K562 (cell line): ENCODE data around the gene HNMT. TPM values are rescaled to one million over a fixed set of nuclear protein-coding genes. Genes with fewer than 3 reads are reported as not detected.
A peak's percentile ranks its signal among the peaks of the same experiment; 100 is the strongest.

Experiments
- CBFA2T2 ChIP-seq: fragments of 450-650 bp; conservative IDR thresholded peaks from 2 replicates; pipeline ENCODE4 v1.6.1; 2017; ENCODE audit warnings: mild to moderate bottlenecking
- E2F5 ChIP-seq: sonication (generic); formaldehyde crosslinking; IDR thresholded peaks from 2 replicates; pipeline ENCODE4 v1.8.0; 2022; ENCODE audit warnings: mild to moderate bottlenecking, missing genetic modification reagents
- E4F1 ChIP-seq: fragments of 250-450 bp; sonication (Bioruptor Pico); IDR thresholded peaks from 2 replicates; pipeline ENCODE4 v1.5.0; 2021; ENCODE audit warnings: mild to moderate bottlenecking, borderline replicate concordance
- ELF1 ChIP-seq: fragments of 200-800 bp; sonication (Bioruptor generic); IDR thresholded peaks from 2 replicates; pipeline ENCODE4 v1.6.1; 2016; ENCODE audit warnings: missing genetic modification characterization, missing compliant biosample characterization
- ESRRB ChIP-seq: fragments of 250-450 bp; sonication (Bioruptor Pico); IDR thresholded peaks from 2 replicates; pipeline ENCODE4 v1.5.0; 2020; ENCODE audit warnings: mild to moderate bottlenecking, moderate library complexity, borderline replicate concordance
- ETV6 ChIP-seq, 3 experiments: fragments of 150-350 bp in 1 of 3; sonication (generic) in 1 of 3; formaldehyde crosslinking in 1 of 3; IDR thresholded peaks; 2 replicates each; pipeline versions ENCODE4 v1.6.1 to v1.8.0; 2014 to 2022; ENCODE audit warnings: borderline replicate concordance in 2 of 3, low read depth in 2 of 3, antibody characterized with exemption in 1 of 3, low read length in 1 of 3, mild to moderate bottlenecking in 1 of 3, missing genetic modification reagents in 1 of 3
- FOXJ2 ChIP-seq: fragments of 200-800 bp; sonication (Bioruptor generic); IDR thresholded peaks from 2 replicates; pipeline ENCODE4 v1.6.1; 2016; ENCODE audit warnings: missing genetic modification characterization, missing compliant biosample characterization
- KDM1A ChIP-seq, 2 experiments: fragments of 450-650 bp; IDR thresholded peaks; 2 replicates each; pipeline ENCODE4 v1.6.1; 2016; ENCODE audit warnings: mild to moderate bottlenecking in 2 of 2
- PHF20 ChIP-seq: fragments of 450-650 bp; IDR thresholded peaks from 2 replicates; pipeline ENCODE4 v1.6.1; 2018; ENCODE audit not compliant: partially characterized antibody
- POLR2AphosphoS2 ChIP-seq: IDR thresholded peaks from 2 replicates; pipeline ENCODE4 v1.6.1; 2012; ENCODE audit warnings: low read length, improper control_type of control experiment
- PTBP1 ChIP-seq: fragments of 200-400 bp; formaldehyde crosslinking; IDR thresholded peaks from 2 replicates; pipeline ENCODE4 v1.6.1; 2017; ENCODE audit warnings: low read depth, low read length
- RCOR1 ChIP-seq, 2 experiments: IDR thresholded peaks; 2 replicates each; pipeline ENCODE4 v1.6.1; 2012; ENCODE audit warnings: low read depth in 2 of 2, low read length in 2 of 2, borderline replicate concordance in 1 of 2, improper control_type of control experiment in 1 of 2
- RUNX1 ChIP-seq: sonication (generic); IDR thresholded peaks from 2 replicates; pipeline ENCODE4 v1.6.1; 2016; ENCODE audit warnings: antibody characterized with exemption, low read depth
- TAF7 ChIP-seq: fragments of 450-650 bp; IDR thresholded peaks from 2 replicates; pipeline ENCODE4 v1.6.1; 2016; ENCODE audit warnings: missing genetic modification characterization, missing compliant biosample characterization
- TCF7 ChIP-seq: sonication (generic); IDR thresholded peaks from 2 replicates; pipeline ENCODE4 v1.6.1; 2016; ENCODE audit warnings: antibody characterized with exemption, borderline replicate concordance
- ZC3H11A ChIP-seq: IDR thresholded peaks from 2 replicates; pipeline ENCODE4 v1.6.1; 2012; ENCODE audit warnings: low read depth, low read length, improper control_type of control experiment
- ZEB2 ChIP-seq: fragments of 450-650 bp; IDR thresholded peaks from 2 replicates; pipeline ENCODE4 v1.6.1; 2016
- ZKSCAN1 ChIP-seq: fragments of 150-350 bp; IDR thresholded peaks from 2 replicates; pipeline ENCODE4 v1.6.1; 2016; ENCODE audit warnings: low read depth, low read length
- ZNF253 ChIP-seq: fragments of 250-450 bp; sonication (Bioruptor Pico); conservative IDR thresholded peaks from 2 replicates; pipeline ENCODE4 v1.6.1; 2021; ENCODE audit warnings: mild to moderate bottlenecking
- ZNF639 ChIP-seq, 2 experiments: fragments of 200-800 bp in 1 of 2; sonication (Bioruptor generic) in 1 of 2; sonication (generic) in 1 of 2; formaldehyde crosslinking in 1 of 2; IDR thresholded peaks in 1 of 2; conservative IDR thresholded peaks in 1 of 2; 2 replicates each; pipeline versions ENCODE4 v1.5.0 to v1.6.1; 2016 to 2020; ENCODE audit warnings: missing compliant biosample characterization in 1 of 2, missing genetic modification characterization in 1 of 2, missing genetic modification reagents in 1 of 2
- polyA plus RNA-seq, 8 experiments: library from polyadenylated mRNA; depleted of rRNA in 4 of 8; stranded (reverse) in 5 of 8; unstranded in 3 of 8; fragments of >200 nt; fragmentation: Nextera tagmentation in 2 of 8; fragmentation: Illumina TruSeq in 1 of 8; extraction: Ambion mirVana in 2 of 8; extraction: Trizol in 1 of 8; gene quantifications; 2 replicates each; pipeline versions ENCODE4 v1.2.1 to v1.2.3, GENCODE V29; 2011 to 2014; ENCODE audit warnings: inconsistent platforms in 1 of 8, missing spikeins in 1 of 8
- total RNA-seq, 7 experiments: library from RNA; depleted of rRNA in 6 of 7; stranded (reverse); fragments of >200 nt in 6 of 7; fragmentation: Illumina TruSeq in 2 of 7; extraction: Trizol in 2 of 7; gene quantifications; 2 replicates each; pipeline versions ENCODE4 v1.2.1 to v1.2.3, GENCODE V29; 2011 to 2021; ENCODE audit warnings: low replicate concordance in 1 of 7
- TF ChIP-seq, protein P1 (sequence below): fragments of 450-650 bp; IDR thresholded peaks from 2 replicates; pipeline ENCODE4 v1.6.1; 2016; ENCODE audit warnings: antibody characterized with exemption

HNMT gene
- total and polyA plus RNA-seq, 9 of the 15 experiments (the other 6 are each of a cell fraction or from before 2014, with no cell fraction given): 3.1 to 10.9 (median 5.3) TPM

DNA sequence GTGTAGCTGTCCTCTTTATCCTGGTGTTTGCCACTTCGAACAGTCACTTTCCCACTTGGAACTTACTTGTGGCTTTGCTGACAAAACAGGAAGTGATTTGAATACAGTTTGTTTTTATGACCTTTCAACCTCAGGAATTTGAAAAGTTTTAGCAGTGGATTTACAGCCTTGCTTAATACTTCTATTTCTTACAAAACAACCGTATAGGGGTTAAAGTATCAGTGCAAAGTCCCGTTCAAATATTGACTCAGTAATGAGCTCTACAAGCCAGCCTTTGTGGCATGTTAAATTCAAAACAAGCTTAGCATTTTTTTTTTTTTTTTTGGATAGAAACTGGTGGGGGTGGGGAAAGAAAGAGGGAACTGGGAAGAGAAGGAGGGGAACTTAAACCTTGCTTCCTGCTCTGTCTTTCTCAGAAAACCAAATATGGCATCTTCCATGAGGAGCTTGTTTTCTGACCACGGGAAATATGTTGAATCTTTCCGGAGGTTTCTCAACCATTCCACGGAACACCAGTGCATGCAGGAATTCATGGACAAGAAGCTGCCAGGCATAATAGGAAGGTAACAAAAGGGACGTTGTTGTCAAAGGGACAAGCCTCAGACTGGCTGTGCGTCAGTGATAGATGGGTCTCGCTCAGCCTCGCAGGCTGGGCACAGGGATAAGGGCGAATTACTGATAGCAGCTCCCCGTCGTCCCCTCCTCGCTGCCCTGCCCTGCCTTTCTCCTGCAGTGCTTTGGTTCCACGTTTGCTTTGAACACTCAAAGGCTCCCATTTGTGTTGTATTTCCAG lies at the start of gene HNMT (continued):
- TF ChIP-seq ETV6 (IDR thresholded peaks at IDR 0.05; ENCODE audit: borderline replicate concordance in 1 of 2, low read depth in 2 of 2, low read length in 1 of 2): peak in 1 of 2 experiments; percentile 49; a peak in 1 of 4 replicates
- TF ChIP-seq ETV6 (CRISPR knock-in tag; IDR thresholded peaks at IDR 0.05; ENCODE audit: borderline replicate concordance): no peak
- no peak for TF ChIP-seq ESRRB (CRISPR knock-in tag)
- no peak for TF ChIP-seq POLR2AphosphoS2
- no peak for TF ChIP-seq ZC3H11A
- 0 out of 4 replicates have a peak, but pooled peaks of 1 of the 2 experiments have one; percentile 55 for TF ChIP-seq RCOR1 (IDR thresholded peaks at IDR 0.05; ENCODE audit: borderline replicate concordance in 1 of 2, low read depth in 2 of 2, low read length in 2 of 2)
- TF ChIP-seq RUNX1: no peak
- no peak for TF ChIP-seq TAF7 (tag)
- TF ChIP-seq, protein P1, sequence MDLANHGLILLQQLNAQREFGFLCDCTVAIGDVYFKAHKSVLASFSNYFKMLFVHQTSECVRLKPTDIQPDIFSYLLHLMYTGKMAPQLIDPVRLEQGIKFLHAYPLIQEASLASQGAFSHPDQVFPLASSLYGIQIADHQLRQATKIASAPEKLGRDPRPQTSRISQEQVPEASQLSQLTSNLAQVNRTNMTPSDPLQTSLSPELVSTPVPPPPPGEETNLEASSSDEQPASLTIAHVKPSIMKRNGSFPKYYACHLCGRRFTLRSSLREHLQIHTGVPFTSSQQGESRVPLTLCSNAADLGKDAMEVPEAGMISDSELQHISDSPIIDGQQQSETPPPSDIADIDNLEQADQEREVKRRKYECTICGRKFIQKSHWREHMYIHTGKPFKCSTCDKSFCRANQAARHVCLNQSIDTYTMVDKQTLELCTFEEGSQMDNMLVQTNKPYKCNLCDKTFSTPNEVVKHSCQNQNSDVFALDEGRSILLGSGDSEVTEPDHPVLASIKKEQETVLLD: peak; percentile 71; the same call in 1 of the 2 replicates
- no peak; the same call in 1 of the 2 replicates for TF ChIP-seq TCF7
- peak; percentile 68 for TF ChIP-seq ELF1
- peak; percentile 42; the same call in 1 of the 2 replicates for TF ChIP-seq ZKSCAN1
- TF ChIP-seq FOXJ2 (tag): no peak
- TF ChIP-seq ZEB2: 0 out of 2 replicates have a peak, but pooled peaks have one; percentile 13
- peak in 1 of 2 experiments; percentile 50; a peak in 1 of 4 replicates for TF ChIP-seq ZNF639 (CRISPR knock-in tag; conservative IDR thresholded peaks at IDR 0.05 in 1 of 2, IDR thresholded peaks at IDR 0.05 in 1 of 2)
- no peak for TF ChIP-seq PHF20
- no peak for TF ChIP-seq E2F5 (CRISPR knock-in tag)
- TF ChIP-seq CBFA2T2: peak; percentile 83
- peak in 1 of 2 experiments; percentile 88; a peak in 2 of 4 replicates for TF ChIP-seq KDM1A (IDR thresholded peaks at IDR 0.05)
- TF ChIP-seq E4F1 (CRISPR knock-in tag): no peak
- TF ChIP-seq ZNF253 (CRISPR knock-in tag): no peak
- TF ChIP-seq PTBP1: no peak
